HEK293 (cell line): ENCODE measurements around the gene STX10.

Experiments
- BCL11A ChIP-seq: fragments of 450-650 bp; formaldehyde crosslinking; IDR thresholded peaks from 2 replicates; pipeline ENCODE4 v1.5.1; 2016; ENCODE audit warnings: low read depth, missing biosample characterization, missing genetic modification characterization
- CTCF ChIP-seq: fragments of 450-650 bp; formaldehyde crosslinking; IDR thresholded peaks from 2 replicates; pipeline ENCODE4 v1.5.1; 2016; ENCODE audit warnings: missing biosample characterization, missing genetic modification characterization
- FEZF1 ChIP-seq: fragments of 450-650 bp; formaldehyde crosslinking; IDR thresholded peaks from 2 replicates; pipeline ENCODE4 v1.5.1; 2016; ENCODE audit warnings: missing biosample characterization, missing genetic modification characterization
- HOXA7 ChIP-seq: sonication (generic); formaldehyde crosslinking; IDR thresholded peaks from 2 replicates; pipeline ENCODE4 v1.8.1; 2022; ENCODE audit warnings: missing genetic modification reagents, borderline replicate concordance
- INSM2 ChIP-seq: fragments of 450-650 bp; formaldehyde crosslinking; IDR thresholded peaks from 2 replicates; pipeline ENCODE4 v1.5.1; 2016; ENCODE audit warnings: missing biosample characterization, missing genetic modification characterization
- SP2 ChIP-seq: fragments of 450-650 bp; formaldehyde crosslinking; IDR thresholded peaks from 2 replicates; pipeline ENCODE4 v1.5.1; 2016; ENCODE audit warnings: missing biosample characterization, missing genetic modification characterization
- TRIM28 ChIP-seq: IDR thresholded peaks from 2 replicates; pipeline ENCODE4 v1.6.1; 2011; ENCODE audit warnings: low read length, control low read depth, borderline replicate concordance
- ZBTB48 ChIP-seq: fragments of 450-650 bp; formaldehyde crosslinking; IDR thresholded peaks from 2 replicates; pipeline ENCODE4 v1.5.1; 2016; ENCODE audit warnings: missing biosample characterization, missing genetic modification characterization
- ZEB2 ChIP-seq: fragments of 450-650 bp; formaldehyde crosslinking; IDR thresholded peaks from 2 replicates; pipeline ENCODE4 v1.5.1; 2016; ENCODE audit warnings: missing biosample characterization, missing genetic modification characterization
- ZFP69B ChIP-seq: fragments of 450-650 bp; formaldehyde crosslinking; IDR thresholded peaks from 2 replicates; pipeline ENCODE4 v1.5.1; 2016; ENCODE audit warnings: missing biosample characterization, missing genetic modification characterization
- ZNF221 ChIP-seq: fragments of 450-650 bp; formaldehyde crosslinking; IDR thresholded peaks from 2 replicates; pipeline ENCODE4 v1.5.1; 2017; ENCODE audit warnings: missing biosample characterization, missing genetic modification characterization, borderline replicate concordance
- ZNF302 ChIP-seq: fragments of 450-650 bp; formaldehyde crosslinking; IDR thresholded peaks from 2 replicates; pipeline ENCODE4 v1.5.1; 2016; ENCODE audit warnings: missing biosample characterization, missing genetic modification characterization, low read depth
- ZNF350 ChIP-seq: fragments of 450-650 bp; formaldehyde crosslinking; IDR thresholded peaks from 2 replicates; pipeline ENCODE4 v1.5.0; 2017; ENCODE audit warnings: missing biosample characterization, mild to moderate bottlenecking, missing genetic modification characterization
- ZNF354C ChIP-seq: fragments of 450-650 bp; formaldehyde crosslinking; IDR thresholded peaks from 2 replicates; pipeline ENCODE4 v1.5.1; 2016; ENCODE audit warnings: missing biosample characterization, missing genetic modification characterization, low read depth, borderline replicate concordance
- ZNF394 ChIP-seq: fragments of 450-650 bp; formaldehyde crosslinking; IDR thresholded peaks from 2 replicates; pipeline ENCODE4 v1.5.1; 2016; ENCODE audit warnings: missing biosample characterization, missing genetic modification characterization, mild to moderate bottlenecking, moderate library complexity, borderline replicate concordance
- ZNF423 ChIP-seq: fragments of 450-650 bp; formaldehyde crosslinking; IDR thresholded peaks from 2 replicates; pipeline ENCODE4 v1.5.1; 2016; ENCODE audit warnings: missing biosample characterization, missing genetic modification characterization
- ZNF513 ChIP-seq: fragments of 450-650 bp; IDR thresholded peaks from 2 replicates; pipeline ENCODE4 v1.5.1; 2018; ENCODE audit warnings: missing biosample characterization, missing genetic modification characterization
- ZNF600 ChIP-seq: fragments of 450-650 bp; formaldehyde crosslinking; IDR thresholded peaks from 2 replicates; pipeline ENCODE4 v1.5.1; 2016; ENCODE audit warnings: missing biosample characterization, missing genetic modification characterization
- ZNF785 ChIP-seq: fragments of 450-650 bp; formaldehyde crosslinking; IDR thresholded peaks from 2 replicates; pipeline ENCODE4 v1.5.1; 2016; ENCODE audit warnings: missing biosample characterization, missing genetic modification characterization
- ZNF792 ChIP-seq: fragments of 450-650 bp; formaldehyde crosslinking; IDR thresholded peaks from 2 replicates; pipeline ENCODE4 v1.5.1; 2016; ENCODE audit warnings: missing biosample characterization, missing genetic modification characterization
- TF ChIP-seq, protein P1 (sequence below): fragments of 450-650 bp; formaldehyde crosslinking; IDR thresholded peaks from 2 replicates; pipeline ENCODE4 v1.5.1; 2016; ENCODE audit warnings: missing biosample characterization, missing genetic modification characterization
- TF ChIP-seq, protein P2 (sequence below): fragments of 450-650 bp; formaldehyde crosslinking; IDR thresholded peaks from 2 replicates; pipeline ENCODE4 v1.5.1; 2016; ENCODE audit warnings: missing biosample characterization, missing genetic modification characterization, low read depth
- TF ChIP-seq, protein P3 (sequence below): fragments of 450-650 bp; formaldehyde crosslinking; conservative IDR thresholded peaks from 2 replicates; pipeline ENCODE4 v1.5.1; 2016; ENCODE audit warnings: low read depth, missing biosample characterization, missing genetic modification characterization
- TF ChIP-seq, protein P4 (sequence below): fragments of 450-650 bp; IDR thresholded peaks from 2 replicates; pipeline ENCODE4 v1.5.1; 2018; ENCODE audit warnings: missing biosample characterization, mild to moderate bottlenecking, missing genetic modification characterization

The STX10 gene

DNA sequence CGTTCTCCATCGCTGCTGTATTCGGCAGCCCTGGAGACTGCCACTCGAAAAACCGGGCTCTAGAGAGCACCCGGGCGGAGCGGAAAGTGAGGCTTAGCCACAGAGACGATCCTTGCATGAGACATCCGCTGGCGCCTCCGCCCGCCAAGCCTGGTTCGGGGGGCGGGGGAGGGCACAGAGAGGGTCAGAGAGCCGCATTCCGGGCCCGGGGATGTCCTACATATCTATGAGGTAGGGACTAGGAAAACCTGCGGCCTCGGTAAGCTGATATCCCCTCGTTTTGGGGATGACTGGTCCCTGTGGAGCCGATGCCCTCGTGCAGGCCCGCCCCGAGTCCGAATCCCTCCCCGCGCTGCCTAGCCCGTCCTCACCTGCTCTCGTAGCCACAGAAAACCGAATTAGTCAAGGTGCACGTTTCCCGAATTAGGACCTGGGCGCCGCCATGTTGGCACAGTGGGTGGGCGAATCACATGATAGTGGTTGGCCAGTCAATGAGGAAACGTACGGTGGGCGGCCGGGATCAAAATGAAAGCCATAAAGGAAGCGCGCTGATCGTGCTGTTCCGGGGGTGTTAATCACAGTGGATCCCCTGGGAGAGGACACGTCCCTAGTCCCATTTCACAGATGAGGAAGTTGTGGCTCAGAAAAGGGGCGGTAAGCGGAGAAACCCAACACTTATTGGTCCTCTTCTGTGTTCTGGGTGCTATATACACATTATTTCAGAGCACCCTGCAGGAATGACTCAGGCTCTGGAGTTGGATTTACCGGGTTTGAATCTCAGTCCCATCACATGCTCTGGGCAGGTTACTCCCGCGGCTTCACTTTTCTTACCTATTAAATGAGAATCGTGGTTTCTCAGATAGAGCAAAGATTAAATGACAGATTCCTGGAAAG is 33.6 kb downstream of the STX10 start, which contains the start of gene TRMT1 (continued):
- TF ChIP-seq ZFP69B (tag by site-specific recombination) (peak; percentile 90), ZNF221 (tag by site-specific recombination) (no peak), TRIM28 (peak; percentile 31; the same call in 1 of the 2 replicates), BCL11A (tag by site-specific recombination) (peak; percentile 49; the same call in 1 of the 2 replicates), ZNF785 (no peak), FEZF1 (no peak), SP2 (tag by site-specific recombination) (peak; percentile 43), ZNF354C (tag by site-specific recombination) (no peak), ZEB2 (tag by site-specific recombination) (peak; percentile 86), ZNF350 (tag by site-specific recombination) (no peak), ZNF792 (tag by site-specific recombination) (no peak), ZNF302 (tag by site-specific recombination) (no peak), ZNF394 (peak; percentile 69; the same call in 1 of the 2 replicates), INSM2 (tag by site-specific recombination) (peak; percentile 80), CTCF (tag by site-specific recombination) (no peak), ZNF600 (tag by site-specific recombination) (peak; percentile 77), ZNF513 (tag by site-specific recombination) (peak; percentile 54; the same call in 1 of the 2 replicates), HOXA7 (no peak), ZNF423 (tag by site-specific recombination) (peak; percentile 96), ZBTB48 (peak; percentile 76; the same call in 1 of the 2 replicates)
- TF ChIP-seq, protein P1, sequence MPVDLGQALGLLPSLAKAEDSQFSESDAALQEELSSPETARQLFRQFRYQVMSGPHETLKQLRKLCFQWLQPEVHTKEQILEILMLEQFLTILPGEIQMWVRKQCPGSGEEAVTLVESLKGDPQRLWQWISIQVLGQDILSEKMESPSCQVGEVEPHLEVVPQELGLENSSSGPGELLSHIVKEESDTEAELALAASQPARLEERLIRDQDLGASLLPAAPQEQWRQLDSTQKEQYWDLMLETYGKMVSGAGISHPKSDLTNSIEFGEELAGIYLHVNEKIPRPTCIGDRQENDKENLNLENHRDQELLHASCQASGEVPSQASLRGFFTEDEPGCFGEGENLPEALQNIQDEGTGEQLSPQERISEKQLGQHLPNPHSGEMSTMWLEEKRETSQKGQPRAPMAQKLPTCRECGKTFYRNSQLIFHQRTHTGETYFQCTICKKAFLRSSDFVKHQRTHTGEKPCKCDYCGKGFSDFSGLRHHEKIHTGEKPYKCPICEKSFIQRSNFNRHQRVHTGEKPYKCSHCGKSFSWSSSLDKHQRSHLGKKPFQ (tag by site-specific recombination): peak; percentile 52; the same call in 1 of the 2 replicates
- TF ChIP-seq, protein P2, sequence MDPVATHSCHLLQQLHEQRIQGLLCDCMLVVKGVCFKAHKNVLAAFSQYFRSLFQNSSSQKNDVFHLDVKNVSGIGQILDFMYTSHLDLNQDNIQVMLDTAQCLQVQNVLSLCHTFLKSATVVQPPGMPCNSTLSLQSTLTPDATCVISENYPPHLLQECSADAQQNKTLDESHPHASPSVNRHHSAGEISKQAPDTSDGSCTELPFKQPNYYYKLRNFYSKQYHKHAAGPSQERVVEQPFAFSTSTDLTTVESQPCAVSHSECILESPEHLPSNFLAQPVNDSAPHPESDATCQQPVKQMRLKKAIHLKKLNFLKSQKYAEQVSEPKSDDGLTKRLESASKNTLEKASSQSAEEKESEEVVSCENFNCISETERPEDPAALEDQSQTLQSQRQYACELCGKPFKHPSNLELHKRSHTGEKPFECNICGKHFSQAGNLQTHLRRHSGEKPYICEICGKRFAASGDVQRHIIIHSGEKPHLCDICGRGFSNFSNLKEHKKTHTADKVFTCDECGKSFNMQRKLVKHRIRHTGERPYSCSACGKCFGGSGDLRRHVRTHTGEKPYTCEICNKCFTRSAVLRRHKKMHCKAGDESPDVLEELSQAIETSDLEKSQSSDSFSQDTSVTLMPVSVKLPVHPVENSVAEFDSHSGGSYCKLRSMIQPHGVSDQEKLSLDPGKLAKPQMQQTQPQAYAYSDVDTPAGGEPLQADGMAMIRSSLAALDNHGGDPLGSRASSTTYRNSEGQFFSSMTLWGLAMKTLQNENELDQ (tag by site-specific recombination): no peak
- TF ChIP-seq, protein P3, sequence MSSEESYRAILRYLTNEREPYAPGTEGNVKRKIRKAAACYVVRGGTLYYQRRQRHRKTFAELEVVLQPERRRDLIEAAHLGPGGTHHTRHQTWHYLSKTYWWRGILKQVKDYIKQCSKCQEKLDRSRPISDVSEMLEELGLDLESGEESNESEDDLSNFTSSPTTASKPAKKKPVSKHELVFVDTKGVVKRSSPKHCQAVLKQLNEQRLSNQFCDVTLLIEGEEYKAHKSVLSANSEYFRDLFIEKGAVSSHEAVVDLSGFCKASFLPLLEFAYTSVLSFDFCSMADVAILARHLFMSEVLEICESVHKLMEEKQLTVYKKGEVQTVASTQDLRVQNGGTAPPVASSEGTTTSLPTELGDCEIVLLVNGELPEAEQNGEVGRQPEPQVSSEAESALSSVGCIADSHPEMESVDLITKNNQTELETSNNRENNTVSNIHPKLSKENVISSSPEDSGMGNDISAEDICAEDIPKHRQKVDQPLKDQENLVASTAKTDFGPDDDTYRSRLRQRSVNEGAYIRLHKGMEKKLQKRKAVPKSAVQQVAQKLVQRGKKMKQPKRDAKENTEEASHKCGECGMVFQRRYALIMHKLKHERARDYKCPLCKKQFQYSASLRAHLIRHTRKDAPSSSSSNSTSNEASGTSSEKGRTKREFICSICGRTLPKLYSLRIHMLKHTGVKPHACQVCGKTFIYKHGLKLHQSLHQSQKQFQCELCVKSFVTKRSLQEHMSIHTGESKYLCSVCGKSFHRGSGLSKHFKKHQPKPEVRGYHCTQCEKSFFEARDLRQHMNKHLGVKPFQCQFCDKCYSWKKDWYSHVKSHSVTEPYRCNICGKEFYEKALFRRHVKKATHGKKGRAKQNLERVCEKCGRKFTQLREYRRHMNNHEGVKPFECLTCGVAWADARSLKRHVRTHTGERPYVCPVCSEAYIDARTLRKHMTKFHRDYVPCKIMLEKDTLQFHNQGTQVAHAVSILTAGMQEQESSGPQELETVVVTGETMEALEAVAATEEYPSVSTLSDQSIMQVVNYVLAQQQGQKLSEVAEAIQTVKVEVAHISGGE: peak; percentile 71
- TF ChIP-seq, protein P4, sequence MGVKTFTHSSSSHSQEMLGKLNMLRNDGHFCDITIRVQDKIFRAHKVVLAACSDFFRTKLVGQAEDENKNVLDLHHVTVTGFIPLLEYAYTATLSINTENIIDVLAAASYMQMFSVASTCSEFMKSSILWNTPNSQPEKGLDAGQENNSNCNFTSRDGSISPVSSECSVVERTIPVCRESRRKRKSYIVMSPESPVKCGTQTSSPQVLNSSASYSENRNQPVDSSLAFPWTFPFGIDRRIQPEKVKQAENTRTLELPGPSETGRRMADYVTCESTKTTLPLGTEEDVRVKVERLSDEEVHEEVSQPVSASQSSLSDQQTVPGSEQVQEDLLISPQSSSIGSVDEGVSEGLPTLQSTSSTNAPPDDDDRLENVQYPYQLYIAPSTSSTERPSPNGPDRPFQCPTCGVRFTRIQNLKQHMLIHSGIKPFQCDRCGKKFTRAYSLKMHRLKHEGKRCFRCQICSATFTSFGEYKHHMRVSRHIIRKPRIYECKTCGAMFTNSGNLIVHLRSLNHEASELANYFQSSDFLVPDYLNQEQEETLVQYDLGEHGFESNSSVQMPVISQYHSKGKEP: peak; percentile 55; the same call in 1 of the 2 replicates
